EH (cell line): ENCODE measurements around the gene RPL38.
A peak's percentile ranks its signal among the peaks of the same experiment; 100 is the strongest.

Experiments used
- DNase-seq: peaks from one replicate; pipeline ENCODE4 v3.0.0-alpha.2; 2015; ENCODE audit warnings: low read depth

The RPL38 gene

GRCh38 chr17:74203439-74204240 is at the start of gene RPL38:
Gene RPL38, plus strand, starts transcription at chr17:74203678. Its CDS starts 278 bp downstream, at chr17:74203956.
- peak; percentile 97 for DNase-seq

DNA sequence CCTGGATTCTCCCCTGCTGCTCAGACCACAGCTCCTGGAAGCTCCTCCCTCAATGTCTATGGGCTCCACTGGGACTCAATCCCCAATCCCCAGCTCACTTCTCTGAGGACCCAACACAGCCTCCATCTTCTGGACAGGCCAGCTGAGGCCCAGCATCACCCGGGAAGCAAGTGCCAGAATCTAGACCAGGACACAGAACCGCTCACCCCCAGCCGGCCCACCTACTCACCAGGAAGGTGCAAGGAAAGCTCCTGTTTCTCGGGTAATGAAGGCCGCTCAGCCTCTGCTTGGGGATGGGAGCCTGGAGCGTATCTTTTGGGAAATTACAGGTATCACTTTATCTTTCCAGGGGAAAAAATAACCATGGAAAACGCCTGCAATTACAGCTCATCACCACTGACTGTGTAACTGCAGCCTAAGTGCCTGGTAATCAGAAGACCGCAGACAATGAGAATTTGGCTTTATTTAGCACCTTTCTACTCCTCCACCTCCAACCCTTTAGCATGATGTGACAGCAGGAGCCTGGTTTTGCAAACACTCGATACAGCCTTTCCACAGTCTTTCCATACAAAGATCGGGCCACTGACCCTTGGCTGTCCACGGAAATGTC is 49.6 kb upstream of the RPL38 start:
- DNase-seq = no peak

GRCh38 chr17:74156878-74157277 is 46.6 kb upstream of the RPL38 start:
- DNase-seq = no peak

GRCh38 chr17:74157366-74157765 is 46.1 kb upstream of the RPL38 start:
- no peak for DNase-seq

GRCh38 chr17:74158761-74159160 is 44.7 kb upstream of the RPL38 start:
- DNase-seq = no peak

DNA sequence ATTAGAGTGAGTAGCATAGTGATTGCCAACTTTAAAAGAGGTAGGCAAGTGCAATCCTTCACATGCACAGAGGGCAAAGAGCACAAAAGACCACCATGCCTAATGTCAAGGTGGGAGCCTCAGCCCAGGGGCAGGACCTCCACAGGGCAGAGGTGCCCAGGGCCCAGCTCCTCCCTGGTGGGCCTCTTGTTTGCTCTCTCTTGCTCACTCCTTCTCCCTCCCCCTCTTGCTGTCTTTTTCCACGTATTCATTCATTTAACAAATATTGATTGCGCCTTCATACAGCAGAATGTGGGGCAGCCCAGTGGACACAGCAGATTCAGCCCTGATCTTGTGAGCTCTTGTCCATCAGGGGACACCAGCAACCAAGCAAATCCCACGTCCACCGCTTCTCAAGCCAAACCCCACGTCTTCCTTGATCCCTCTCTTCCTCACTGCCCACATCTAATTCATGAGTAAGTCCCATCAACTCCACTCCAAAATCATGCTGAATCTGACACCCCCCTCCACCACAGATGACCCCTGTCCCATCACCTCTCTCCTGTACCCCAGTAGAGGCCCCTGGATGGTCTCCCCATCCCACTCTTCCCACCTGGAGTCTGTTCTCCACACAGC is 44.1 kb upstream of the RPL38 start:
- DNase-seq = no peak

DNA sequence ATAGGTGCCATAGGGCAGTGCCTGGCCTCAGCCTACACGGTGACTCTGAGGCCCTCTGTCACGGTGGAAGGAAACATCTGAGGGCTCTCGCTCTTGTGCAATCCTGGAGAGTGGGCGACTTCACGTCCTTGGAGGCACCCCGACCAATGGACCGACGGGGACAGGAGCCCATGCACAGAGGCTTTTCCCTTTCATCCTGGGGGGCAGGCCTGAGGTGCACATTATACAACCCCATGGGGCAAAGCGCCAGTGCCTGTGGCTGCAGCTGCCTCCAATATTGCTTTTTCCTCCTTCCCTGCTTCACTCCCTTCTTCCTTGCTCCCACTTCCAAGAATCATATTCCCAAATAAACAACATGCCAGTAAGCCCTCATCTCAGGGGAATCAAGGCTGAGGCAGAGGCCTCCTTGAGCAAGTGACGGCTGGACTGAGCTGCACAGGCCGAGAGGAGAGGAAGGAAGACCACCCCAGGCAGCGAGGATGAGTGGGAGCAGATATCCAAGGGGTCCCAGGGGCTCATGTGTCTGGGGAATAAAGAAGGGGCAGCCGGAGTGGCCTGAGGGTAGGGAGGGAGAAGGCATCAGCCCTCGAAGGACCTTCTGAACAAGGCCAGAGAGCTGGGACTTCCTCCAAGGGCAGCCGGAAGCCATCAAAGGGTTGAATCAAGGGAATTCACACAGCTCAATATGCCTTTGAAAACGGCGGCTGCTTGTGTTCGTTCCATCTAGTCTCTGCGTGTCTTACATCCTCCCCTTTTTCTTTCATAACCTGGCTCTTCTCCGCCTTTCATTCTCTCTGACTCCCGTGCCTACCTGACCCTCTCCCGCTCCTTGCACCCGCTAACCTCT is 42.6 kb upstream of the RPL38 start:
- no peak for DNase-seq

- no peak for DNase-seq
These were observed 42.0 kb upstream of the RPL38 start for GRCh38 chr17:74161503-74161875.

DNA sequence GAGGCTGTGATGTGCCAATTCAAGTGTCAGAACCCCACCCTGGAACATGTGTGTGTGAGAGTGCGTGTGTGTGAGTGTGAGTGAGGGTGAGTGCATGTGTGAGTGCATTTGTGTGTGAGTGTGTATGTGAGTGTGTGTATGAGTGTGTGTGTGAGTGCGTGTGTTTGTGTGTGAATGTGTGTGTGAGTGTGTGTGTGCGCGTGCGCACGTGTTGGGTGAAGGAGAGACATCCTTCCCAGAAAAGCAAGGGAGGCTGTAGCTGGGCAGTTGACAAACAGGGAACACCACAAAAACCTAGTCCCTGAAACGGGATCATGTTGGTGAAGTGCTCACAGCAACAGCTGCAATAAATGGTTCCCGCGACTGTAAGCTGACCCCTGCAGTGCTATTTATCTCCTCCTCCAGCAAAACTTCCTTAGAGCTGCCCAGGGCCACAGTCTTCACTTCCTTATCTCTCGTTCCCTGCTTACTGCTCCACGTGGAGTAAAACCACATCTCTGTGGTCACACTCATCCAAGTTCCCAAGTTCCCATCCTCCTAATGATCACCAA is 40.1 kb upstream of the RPL38 start:
- DNase-seq = no peak

DNA sequence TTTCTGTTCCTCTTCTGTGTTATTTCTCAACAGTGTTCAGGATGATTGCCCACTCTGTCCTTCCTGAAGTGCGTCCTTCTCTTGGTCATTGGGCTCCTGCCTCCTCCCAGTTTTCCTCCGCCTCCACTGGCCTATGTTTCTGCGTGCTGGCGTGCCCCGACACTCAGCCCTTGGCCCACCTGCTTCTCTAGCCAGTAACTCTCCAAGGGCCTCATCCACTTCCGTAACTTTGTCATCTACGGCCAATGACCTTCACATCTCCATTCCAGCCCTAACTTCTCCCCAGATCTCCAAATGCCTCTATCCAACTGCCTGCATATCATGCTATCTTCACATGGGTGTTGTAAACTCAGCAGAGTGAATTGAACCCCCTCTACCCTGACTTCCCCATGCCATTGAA is 39.6 kb upstream of the RPL38 start:
- no peak for DNase-seq

DNA sequence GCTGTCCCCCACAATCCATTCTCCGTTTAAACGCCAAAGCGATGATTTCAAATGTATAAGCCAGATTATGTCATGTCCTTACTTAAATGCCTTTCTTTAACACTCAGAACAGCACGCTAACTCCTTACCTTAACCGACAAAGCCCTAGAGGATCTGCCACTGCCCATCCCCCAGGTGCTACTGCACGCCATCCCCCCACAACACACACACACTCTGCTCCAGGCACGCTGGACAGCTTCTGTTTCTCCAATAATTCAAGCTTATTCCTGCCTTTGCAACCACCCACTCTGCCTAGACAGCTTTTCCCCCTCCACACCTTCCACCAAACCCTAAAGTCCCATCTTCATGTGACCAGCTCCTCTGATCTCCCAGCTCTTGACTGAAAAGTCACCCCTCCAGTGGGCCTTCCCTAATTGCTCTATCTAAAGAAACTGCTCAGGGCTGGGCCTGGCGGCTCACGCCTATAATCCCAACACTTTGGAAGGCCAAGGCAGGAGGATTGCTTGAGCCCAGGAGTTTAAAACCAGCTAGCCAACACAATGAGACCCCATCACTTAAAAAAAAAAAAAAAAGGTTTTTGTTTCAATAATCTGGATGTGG is 38.9 kb upstream of the RPL38 start:
- no peak for DNase-seq

GRCh38 chr17:74165797-74166365 is 37.6 kb upstream of the RPL38 start:
- no peak for DNase-seq

- no peak for DNase-seq
These were observed 32.6 kb upstream of the RPL38 start for GRCh38 chr17:74170924-74171323.

- DNase-seq = no peak
These were observed 30.8 kb upstream of the RPL38 start for GRCh38 chr17:74172700-74173099.

- DNase-seq = peak; percentile 61
These were observed 26.9 kb upstream of the RPL38 start for GRCh38 chr17:74176546-74177001.

DNA sequence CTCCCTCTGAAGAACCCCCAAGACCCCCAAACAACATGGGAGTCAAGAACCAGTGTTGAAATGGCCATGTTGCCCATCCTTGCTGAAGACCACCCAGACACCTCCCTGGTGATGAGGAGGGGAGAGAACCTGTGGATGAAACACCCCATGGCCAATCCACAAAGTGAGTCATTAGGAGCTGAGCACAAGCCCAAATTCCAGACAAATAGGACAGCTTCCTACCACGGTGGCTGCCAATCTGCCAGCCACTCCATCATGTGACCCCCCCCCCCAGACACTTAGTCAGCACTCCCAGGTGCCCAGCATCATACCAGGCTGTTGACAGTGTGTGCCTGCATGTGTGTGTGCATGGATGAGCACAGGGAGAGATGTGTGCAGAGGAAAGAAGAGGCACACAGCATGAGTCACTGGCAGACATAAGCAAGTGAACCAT is 26.4 kb upstream of the RPL38 start:
- peak; percentile 8 for DNase-seq

DNA sequence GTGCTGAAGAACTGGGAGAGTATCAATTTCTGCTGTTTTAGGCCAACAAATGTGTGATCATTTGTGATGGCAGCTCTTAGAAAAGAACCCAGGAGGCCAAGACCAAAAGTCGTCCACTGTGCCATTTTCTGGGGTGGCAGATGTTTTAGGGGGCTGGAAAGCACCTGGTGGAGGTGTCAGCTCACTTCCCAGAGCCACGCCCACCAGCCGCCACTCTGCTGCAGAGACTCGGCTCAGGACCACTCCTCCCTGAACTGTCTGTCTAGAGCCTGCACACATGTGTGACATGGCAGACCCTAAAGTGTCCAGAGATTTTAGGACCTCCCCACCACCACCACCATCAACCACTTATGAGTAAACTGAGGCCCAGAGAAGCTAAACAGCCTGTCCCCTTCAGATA is 23.9 kb upstream of the RPL38 start:
- no peak for DNase-seq

GRCh38 chr17:74180336-74180735 is 23.1 kb upstream of the RPL38 start:
- DNase-seq = no peak

- DNase-seq = no peak
These were observed 22.1 kb upstream of the RPL38 start for GRCh38 chr17:74181341-74181740.

- DNase-seq = no peak
These were observed 21.3 kb upstream of the RPL38 start for GRCh38 chr17:74182041-74182723.

GRCh38 chr17:74183411-74183810 is 20.1 kb upstream of the RPL38 start:
- DNase-seq = no peak
